ENCODE data around the gene EPS8L2. TPM values are rescaled to one million over a fixed set of nuclear protein-coding genes. Genes with fewer than 3 reads are reported as not detected.

Gene EPS8L2
- total and polyA plus RNA-seq, 2 of the 8 experiments (the other 6 are each of a cell fraction or from before 2014, with no cell fraction given) = 38.5 to 57.0 TPM

GRCh38 chr11:724778-725386 lies 18.9 kb downstream of the EPS8L2 start:
- FAIRE-seq = no peak
- ChIA-PET CTCF (ENCODE audit: partially characterized antibody) (interaction anchor here (0.7 to 15.4 kb wide), 23 partner anchors 10 to 88 kb away, joined by 3 to 395 read pairs (median 4); partner anchors contain the start of genes DEAF1, EPS8L2, TALDO1 and TMEM80), POLR2A (ENCODE audit: partially characterized antibody) (interaction anchor here (1.0 to 13.2 kb wide), 18 partner anchors 8 to 87 kb away, joined by 3 to 216 read pairs (median 6); partner anchors contain the start of genes DEAF1, DRD4, EPS8L2 and RPLP2)
- Histone ChIP-seq H4K91ac (replicated peaks; ENCODE audit: insufficient read length, low read length) (no peak overlapping the region), H4K20me1 (replicated peaks in 1 of 2; ENCODE audit: control insufficient read depth in 1 of 2, insufficient read depth in 2 of 2, low read length in 2 of 2) (no peaks in the 10 kb centered on the region), H2BK12ac (ENCODE audit: low read depth, low read length) (0 out of 2 replicates have a peak overlapping the region, but pooled peaks have one; percentile 27), H2BK15ac (ENCODE audit: low read length) (no peak overlapping the region), H4K5ac (ENCODE audit: insufficient read length, low read depth, low read length) (no peak overlapping the region), H2BK120ac (replicated peaks; ENCODE audit: low read depth, low read length) (no peak overlapping the region), H3K27me3 (replicated peaks in 1 of 4; ENCODE audit: control insufficient read depth in 3 of 4, extremely low read depth in 1 of 4, insufficient read depth in 3 of 4, low read length in 3 of 4) (peaks cover 0 to 6% (median 1%) of the 10 kb centered on the region in 4 experiments; a peak in 3 of 7 replicates), H3K18ac (ENCODE audit: extremely low read depth, low read length) (no peak overlapping the region; the same call in 1 of the 2 replicates), H3K4me2 (ENCODE audit: insufficient read depth in 1 of 2, low read depth in 2 of 2, low read length in 2 of 2) (0 out of 4 replicates have a peak overlapping the region, but pooled peaks of 1 of the 2 experiments have one; percentile 84), H3K9me3 (ENCODE audit: insufficient read depth in 2 of 2, low read depth in 1 of 2, low read length in 1 of 2) (no peaks in the 10 kb centered on the region), H3K14ac (ENCODE audit: insufficient read length) (no peak overlapping the region), H3K79me2 (ENCODE audit: control insufficient read depth in 1 of 2, insufficient read depth in 2 of 2, low read length in 2 of 2) (no peaks in the 10 kb centered on the region), H3K9ac (replicated peaks in 1 of 4; ENCODE audit: extremely low read depth in 1 of 4, low read depth in 3 of 4, low read length in 3 of 4) (no peak overlapping the region), H3K23ac (ENCODE audit: insufficient read length) (no peak overlapping the region), H3K36me3 (ENCODE audit: control insufficient read depth in 2 of 4, insufficient read depth in 4 of 4, low read length in 3 of 4) (no peaks in the 10 kb centered on the region), H4K8ac (ENCODE audit: extremely low read depth, insufficient read depth, low read length) (no peak overlapping the region), H3K23me2 (ENCODE audit: low read depth, low read length) (peaks cover 9% of the 10 kb centered on the region; the same call in 1 of the 2 replicates), H3K56ac (replicated peaks; ENCODE audit: insufficient read length, low read depth, low read length) (no peak overlapping the region), H2BK20ac (ENCODE audit: low read length) (no peak overlapping the region), H2BK5ac (ENCODE audit: low read depth, low read length) (no peak overlapping the region), H3K79me1 (ENCODE audit: low read depth, low read length) (no peaks in the 10 kb centered on the region), H3K4ac (replicated peaks; ENCODE audit: insufficient read length, low read depth, low read length) (peak overlapping the region; percentile 69), H3K4me3 (ENCODE audit: extremely low read depth in 1 of 4, insufficient read depth in 2 of 4, low read depth in 3 of 4, low read length in 4 of 4) (peak overlapping the region in 1 of 4 experiments; percentile 64; a peak in 2 of 8 replicates), H3K4me1 (replicated peaks in 1 of 4; ENCODE audit: control insufficient read depth in 3 of 4, insufficient read depth in 4 of 4, low read length in 3 of 4) (peaks cover 0 to 26% (median 17%) of the 10 kb centered on the region in 4 experiments; a peak in 5 of 7 replicates), H2AK5ac (ENCODE audit: low read depth, low read length) (no peak overlapping the region), H3K27ac (ENCODE audit: low read depth, low read length) (no peak overlapping the region), H2AFZ (ENCODE audit: low read length) (no peak overlapping the region)
- WGBS, 2 experiments (ENCODE audit: extremely low coverage in 1 of 2, insufficient coverage in 1 of 2, insufficient read length in 1 of 2, insufficient replicate concordance in 2 of 2, low coverage in 1 of 2, low lambda C conversion rate in 2 of 2, missing lambda C conversion rate in 1 of 2) = 85% methylated on average over 18 of the region's 18 CpGs; no CpG with 5 or more reads in 1 of the 2 experiments
- TF ChIP-seq EGR1 (IDR thresholded peaks at IDR 0.05; ENCODE audit: borderline replicate concordance, low read depth, low read length) (no peak), GABPA (IDR thresholded peaks at IDR 0.05; ENCODE audit: borderline replicate concordance, insufficient read depth, low read length) (no peak), E2F6 (IDR thresholded peaks at IDR 0.05) (no peak), RBBP5 (IDR thresholded peaks at IDR 0.05; ENCODE audit: borderline replicate concordance, low read depth, low read length) (no peak), TEAD4 (IDR thresholded peaks at IDR 0.05; ENCODE audit: low read depth, low read length) (no peak), GTF2F1 (IDR thresholded peaks at IDR 0.05; ENCODE audit: borderline replicate concordance, low read depth, low read length) (no peak)
- no peak for DNase-seq (ENCODE audit: low read depth in 1 of 2, low spot score in 2 of 2)

Measured in H1 (cell line).